Nephron progenitor cell (in vitro differentiated cells): ENCODE measurements around the gene PLAC8.

ENCODE experiments used
- DNase-seq: peaks from one replicate; pipeline ENCODE4 v3.0.0; 2021
- H3K27ac Mint-ChIP-seq: 2 replicates; pipeline ENCODE4 v1.8.0; 2021; ENCODE audit warnings: mild to moderate bottlenecking, moderate library complexity, mixed read lengths
- H3K27me3 Mint-ChIP-seq: 2 replicates; pipeline ENCODE4 v1.8.0; 2021; ENCODE audit warnings: mild to moderate bottlenecking, low read depth, mixed read lengths; ENCODE audit not compliant: poor library complexity
- H3K36me3 Mint-ChIP-seq: 2 replicates; pipeline ENCODE4 v1.8.0; 2021; ENCODE audit warnings: low read depth, mixed read lengths
- H3K4me1 Mint-ChIP-seq: 2 replicates; pipeline ENCODE4 v1.8.0; 2021; ENCODE audit warnings: mixed read lengths
- H3K4me3 Mint-ChIP-seq: 2 replicates; pipeline ENCODE4 v1.8.0; 2021; ENCODE audit warnings: mild to moderate bottlenecking, moderate library complexity, mixed read lengths
- H3K9me3 Mint-ChIP-seq: 2 replicates; pipeline ENCODE4 v1.8.0; 2021; ENCODE audit warnings: mild to moderate bottlenecking, moderate library complexity, mixed read lengths
- TF ChIP-seq, protein P1 (sequence below): fragments of 200-600 bp; sonication (generic); IDR thresholded peaks from 2 replicates; pipeline ENCODE4 v1.5.0; 2021; ENCODE audit warnings: antibody characterized with exemption

PLAC8 gene, protein sequence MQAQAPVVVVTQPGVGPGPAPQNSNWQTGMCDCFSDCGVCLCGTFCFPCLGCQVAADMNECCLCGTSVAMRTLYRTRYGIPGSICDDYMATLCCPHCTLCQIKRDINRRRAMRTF

DNA sequence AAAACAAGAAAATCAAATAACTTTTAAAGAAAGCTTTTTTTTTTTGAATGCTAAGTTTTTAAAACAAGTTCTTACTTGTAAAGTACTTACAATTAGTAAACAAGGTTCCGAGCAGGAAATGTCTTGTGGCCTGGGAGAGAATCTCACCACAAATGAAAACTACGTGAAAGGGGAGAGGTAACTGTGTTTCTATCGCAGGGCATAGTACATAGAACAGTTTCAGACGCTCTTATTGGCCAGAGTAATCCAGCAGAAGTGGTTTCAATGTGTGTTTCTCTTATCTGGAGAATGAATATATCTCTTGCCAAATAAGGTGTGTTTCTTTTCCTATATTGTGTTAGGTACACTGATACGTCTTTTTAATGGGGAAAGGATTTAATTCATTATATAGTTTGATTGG, at the start of gene PLAC8:
Gene PLAC8 (minus strand): TSS at position 154 of the 400 bp plus-strand sequence. CDS start 6,808 bp downstream, outside the sequence.
- Mint-ChIP-seq H3K4me1 (peaks cover 15% of the 10 kb centered on the region), H3K27ac (no peak within 1 kb of the TSS), H3K9me3 (no peaks in the 10 kb centered on the region), H3K4me3 (no peak within 1 kb of the TSS), H3K36me3 (no peaks in the 10 kb centered on the region), H3K27me3 (peaks cover 8% of the 10 kb centered on the region)
- TF ChIP-seq, protein P1, sequence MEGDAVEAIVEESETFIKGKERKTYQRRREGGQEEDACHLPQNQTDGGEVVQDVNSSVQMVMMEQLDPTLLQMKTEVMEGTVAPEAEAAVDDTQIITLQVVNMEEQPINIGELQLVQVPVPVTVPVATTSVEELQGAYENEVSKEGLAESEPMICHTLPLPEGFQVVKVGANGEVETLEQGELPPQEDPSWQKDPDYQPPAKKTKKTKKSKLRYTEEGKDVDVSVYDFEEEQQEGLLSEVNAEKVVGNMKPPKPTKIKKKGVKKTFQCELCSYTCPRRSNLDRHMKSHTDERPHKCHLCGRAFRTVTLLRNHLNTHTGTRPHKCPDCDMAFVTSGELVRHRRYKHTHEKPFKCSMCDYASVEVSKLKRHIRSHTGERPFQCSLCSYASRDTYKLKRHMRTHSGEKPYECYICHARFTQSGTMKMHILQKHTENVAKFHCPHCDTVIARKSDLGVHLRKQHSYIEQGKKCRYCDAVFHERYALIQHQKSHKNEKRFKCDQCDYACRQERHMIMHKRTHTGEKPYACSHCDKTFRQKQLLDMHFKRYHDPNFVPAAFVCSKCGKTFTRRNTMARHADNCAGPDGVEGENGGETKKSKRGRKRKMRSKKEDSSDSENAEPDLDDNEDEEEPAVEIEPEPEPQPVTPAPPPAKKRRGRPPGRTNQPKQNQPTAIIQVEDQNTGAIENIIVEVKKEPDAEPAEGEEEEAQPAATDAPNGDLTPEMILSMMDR: no peak
- DNase-seq: no peak

DNA sequence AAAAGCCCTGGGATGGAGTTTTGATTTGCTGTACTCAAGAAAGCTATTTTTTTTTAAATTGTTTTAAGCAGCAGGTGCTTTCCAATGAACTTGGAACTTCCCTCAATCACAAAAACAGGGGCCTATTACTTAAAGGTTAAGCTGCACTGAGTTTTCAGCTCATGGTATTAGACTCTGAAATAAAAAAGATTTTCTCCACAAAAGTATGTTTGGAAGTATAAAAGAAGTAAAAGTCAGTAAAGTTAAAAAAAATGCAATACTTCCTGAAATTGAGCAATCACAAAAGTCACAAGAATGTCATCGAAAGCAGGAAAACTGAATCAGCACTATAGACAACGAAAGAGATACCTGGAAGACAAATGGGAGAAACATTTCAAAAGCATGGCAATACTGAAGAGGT, 38.9 kb upstream of the PLAC8 start:
- Mint-ChIP-seq H3K27ac (no peak overlapping the region), H3K4me1 (no peaks in the 10 kb centered on the region), H3K4me3 (no peak overlapping the region), H3K9me3 (peaks cover 15% of the 10 kb centered on the region), H3K36me3 (no peaks in the 10 kb centered on the region), H3K27me3 (peaks cover 7% of the 10 kb centered on the region)
- TF ChIP-seq, protein P1: no peak
- DNase-seq: no peak

DNA sequence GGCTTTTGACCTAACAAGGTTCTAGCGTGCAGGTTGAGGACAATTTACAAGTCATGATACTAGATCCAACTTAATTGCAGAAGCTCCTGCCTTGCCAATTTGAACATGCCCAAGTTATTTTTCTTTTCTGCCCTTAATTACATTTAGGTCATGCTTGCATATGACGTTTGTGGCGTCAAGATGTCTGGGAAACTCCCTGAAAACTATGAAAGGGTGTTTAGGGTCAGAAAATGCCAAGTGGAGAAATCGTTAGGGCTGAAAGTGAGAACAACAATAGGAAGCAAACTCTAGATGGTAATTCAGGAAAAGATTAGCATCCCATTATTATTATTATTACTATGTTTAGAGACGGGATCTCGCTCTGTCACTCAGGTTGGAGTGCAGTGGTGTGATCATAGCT, 38.2 kb upstream of the PLAC8 start:
- no peak overlapping the region for H3K27ac Mint-ChIP-seq
- no peaks in the 10 kb centered on the region for H3K36me3 Mint-ChIP-seq
- no peak overlapping the region for H3K4me3 Mint-ChIP-seq
- no peak for DNase-seq
- H3K9me3 Mint-ChIP-seq: peaks cover 15% of the 10 kb centered on the region
- TF ChIP-seq, protein P1: no peak
- no peaks in the 10 kb centered on the region for H3K4me1 Mint-ChIP-seq
- H3K27me3 Mint-ChIP-seq: peaks cover 1% of the 10 kb centered on the region

DNA sequence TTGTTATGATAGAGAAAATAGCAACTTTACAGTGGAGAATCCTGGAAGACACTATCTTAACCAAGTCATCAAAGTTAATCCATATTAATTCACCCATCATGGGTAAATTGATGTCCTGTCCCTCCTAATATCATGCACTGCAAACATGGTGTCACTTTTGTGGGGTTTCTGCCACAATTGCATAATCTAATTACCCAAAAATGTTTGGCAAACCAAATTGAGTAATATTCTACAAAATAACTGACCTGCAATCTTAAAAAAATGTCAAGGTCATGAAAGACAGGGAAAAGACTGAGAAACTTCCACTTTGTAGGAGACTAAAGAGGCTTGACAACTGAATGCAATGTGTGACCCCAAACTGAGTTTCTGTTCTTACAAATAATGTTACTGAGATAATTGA, 37.1 kb upstream of the PLAC8 start:
- Mint-ChIP-seq H3K9me3 (peaks cover 10% of the 10 kb centered on the region), H3K4me1 (no peaks in the 10 kb centered on the region), H3K36me3 (no peaks in the 10 kb centered on the region), H3K27ac (no peak overlapping the region), H3K27me3 (no peaks in the 10 kb centered on the region), H3K4me3 (no peak overlapping the region)
- no peak for DNase-seq
- TF ChIP-seq, protein P1: no peak

DNA sequence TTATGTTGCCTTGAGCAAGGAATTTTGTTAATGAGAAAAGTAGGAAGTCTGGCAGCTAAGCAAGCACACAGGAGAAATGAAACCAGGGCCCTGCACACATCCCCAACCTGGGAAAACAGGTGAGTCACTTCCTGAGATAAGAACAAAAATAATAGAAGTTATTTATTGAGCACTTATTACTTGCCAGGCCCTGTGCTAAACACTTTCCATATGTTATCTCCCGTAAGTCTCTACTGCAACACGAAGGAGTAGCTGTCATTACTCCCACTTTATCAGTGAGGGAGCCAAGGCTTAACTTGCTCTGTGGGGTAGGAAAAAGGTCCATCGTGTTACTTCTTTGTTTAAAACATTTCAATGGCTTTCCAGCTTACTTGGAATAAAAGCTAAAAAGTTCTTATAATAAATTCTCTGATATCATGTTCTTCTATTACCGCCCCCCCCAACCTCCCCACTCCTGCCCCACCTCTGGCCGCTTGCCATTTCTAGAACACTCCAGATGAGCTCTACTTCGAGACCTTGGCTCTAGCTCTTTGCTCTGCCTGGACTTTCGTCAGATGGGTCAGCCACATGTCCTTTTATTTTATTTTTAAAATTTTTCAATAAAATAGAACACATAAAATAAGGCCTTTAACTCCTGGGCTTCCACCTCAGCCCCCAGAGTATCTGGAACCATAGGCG, 36.3 kb upstream of the PLAC8 start:
- Mint-ChIP-seq H3K27ac (no peak overlapping the region), H3K4me3 (no peak overlapping the region), H3K27me3 (no peaks in the 10 kb centered on the region), H3K4me1 (no peaks in the 10 kb centered on the region), H3K36me3 (no peaks in the 10 kb centered on the region), H3K9me3 (peaks cover 4% of the 10 kb centered on the region)
- DNase-seq: no peak
- TF ChIP-seq, protein P1: no peak
